ENCODE data around the gene ACVRL1. TPM values are rescaled to one million over a fixed set of nuclear protein-coding genes. Genes with fewer than 3 reads are reported as not detected.

Gene ACVRL1
- total RNA-seq, 1 experiment from 2014 or later = not detected

GRCh38 chr12:51971679-51972421, 64.5 kb downstream of the ACVRL1 start:
- Histone ChIP-seq H3K79me2 (ENCODE audit: insufficient read depth, low read length) (no peaks in the 10 kb centered on the region), H4K91ac (ENCODE audit: insufficient read length, low read depth, low read length) (no peak overlapping the region), H2BK5ac (ENCODE audit: insufficient read length, low read length) (no peak overlapping the region), H2AFZ (ENCODE audit: low read length) (no peak overlapping the region), H3K4ac (ENCODE audit: low read depth, low read length) (no peak overlapping the region), H3K23ac (ENCODE audit: insufficient read length, low read depth, low read length) (no peak overlapping the region), H3T11ph (ENCODE audit: low read length) (no peak overlapping the region), H2AK5ac (ENCODE audit: insufficient read length, low read length) (no peak overlapping the region), H3K9me3 (ENCODE audit: control insufficient read depth, low read depth, low read length) (no peaks in the 10 kb centered on the region), H3K4me2 (ENCODE audit: insufficient read depth, insufficient read length, low read length) (no peak overlapping the region), H3K14ac (ENCODE audit: insufficient read depth, low read length) (no peak overlapping the region), H2BK12ac (ENCODE audit: insufficient read length, low read depth, low read length) (no peak overlapping the region), H2BK20ac (ENCODE audit: low read depth, low read length, poor library complexity, severe bottlenecking) (no peak overlapping the region), H3K79me1 (ENCODE audit: insufficient read depth, low read depth, low read length, poor library complexity, severe bottlenecking) (no peaks in the 10 kb centered on the region), H3K27me3 (ENCODE audit: insufficient read depth, low read length) (no peaks in the 10 kb centered on the region), H4K8ac (replicated peaks; ENCODE audit: insufficient read length, low read depth, low read length) (no peak overlapping the region), H2BK15ac (ENCODE audit: low read depth, low read length) (no peak overlapping the region), H3K9ac (ENCODE audit: extremely low read depth, insufficient read length, low read length) (no peak overlapping the region), H3K27ac (ENCODE audit: insufficient read length, low read depth, low read length) (no peak overlapping the region), H3K56ac (ENCODE audit: insufficient read length, low read depth, low read length) (no peak overlapping the region), H4K20me1 (ENCODE audit: control insufficient read depth, insufficient read depth, insufficient read length) (no peaks in the 10 kb centered on the region), H2BK120ac (ENCODE audit: low read depth, low read length, poor library complexity, severe bottlenecking) (no peak overlapping the region), H3K23me2 (ENCODE audit: insufficient read length, low read depth, low read length, poor library complexity, severe bottlenecking) (no peaks in the 10 kb centered on the region), H4K5ac (ENCODE audit: insufficient read length, low read depth, low read length) (no peak overlapping the region), H3K18ac (ENCODE audit: insufficient read length, low read depth, low read length) (no peak overlapping the region), H3K4me1 (ENCODE audit: insufficient read depth, low read length) (peaks cover 7% of the 10 kb centered on the region; the same call in 1 of the 2 replicates)
- H3K4me3 Mint-ChIP-seq = no peak overlapping the region
- no peak for DNase-seq
- no peaks in the 10 kb centered on the region for H3K27me3 Mint-ChIP-seq (ENCODE audit: low read depth)
- H3K36me3 Mint-ChIP-seq (ENCODE audit: insufficient read depth in 1 of 3, low read depth in 3 of 3) = peaks cover 16 to 20% (median 19%) of the 10 kb centered on the region in 3 experiments; a peak in 6 of 7 replicates
- H3K9me3 Mint-ChIP-seq = no peaks in the 10 kb centered on the region
- no peak overlapping the region for H3K27ac Mint-ChIP-seq
- no peak for TF ChIP-seq CTCF (conservative IDR thresholded peaks at IDR 0.05)
- H3K4me1 Mint-ChIP-seq = peaks cover 28 to 42% of the 10 kb centered on the region in 2 experiments
- no CpG with 5 or more reads among the region's 4 CpGs for WGBS (ENCODE audit: extremely low coverage, insufficient read length, low lambda C conversion rate)
